Upper lobe of right lung (tissue), 1 donor: ENCODE results near the gene SYNPO. TPM values are rescaled to one million over a fixed set of nuclear protein-coding genes. Genes with fewer than 3 reads are reported as not detected.

Experiments used
- ATAC-seq: fragments of 200-7000 bp; cut with Tn5 transposase; one replicate; pipeline ENCODE4 v1.9.1; 2020; ENCODE audit warnings: mild to moderate bottlenecking, moderate library complexity
- DNase-seq: peaks from one replicate; pipeline ENCODE4 v3.0.0-alpha.2; 2020
- H3K27ac ChIP-seq: fragments of 200-600 bp; one replicate; pipeline ENCODE4 v1.8.0; 2022
- H3K27me3 ChIP-seq: fragments of 200-600 bp; one replicate; pipeline ENCODE4 v1.8.0; 2022; ENCODE audit warnings: mild to moderate bottlenecking
- H3K36me3 ChIP-seq: fragments of 200-600 bp; one replicate; pipeline ENCODE4 v1.8.0; 2022
- H3K4me1 ChIP-seq: fragments of 200-600 bp; one replicate; pipeline ENCODE4 v1.8.0; 2022
- H3K4me3 ChIP-seq: fragments of 200-600 bp; one replicate; pipeline ENCODE4 v1.8.0; 2022; ENCODE audit warnings: mild to moderate bottlenecking
- H3K9me3 ChIP-seq: fragments of 200-600 bp; one replicate; pipeline ENCODE4 v1.8.0; 2022
- intact Hi-C: fragments of 100-400 bp; cut with DNase I; formaldehyde crosslinking; loops from one replicate; pipeline ENCODE4 v1.11.0; 2022
- total RNA-seq: library from RNA; stranded (reverse); fragmentation: NEBNext Ultra II Directional; extraction: Animal tissue kit (Norgen Biotek cat#: 25700); gene quantifications from one replicate; pipeline ENCODE4 v1.2.1, GENCODE V29; 2021
- TF ChIP-seq, protein P1 (sequence below): fragments of 200-600 bp; IDR thresholded peaks from one replicate; pipeline ENCODE4 v1.8.0; 2022; ENCODE audit warnings: antibody characterized with exemption
- donor health status: DM: no; HTN: yes; CAD: no; lungs with severe emphysema.

The SYNPO gene
- total RNA-seq, 1 donor from 2014 or later, result 151 TPM

DNA sequence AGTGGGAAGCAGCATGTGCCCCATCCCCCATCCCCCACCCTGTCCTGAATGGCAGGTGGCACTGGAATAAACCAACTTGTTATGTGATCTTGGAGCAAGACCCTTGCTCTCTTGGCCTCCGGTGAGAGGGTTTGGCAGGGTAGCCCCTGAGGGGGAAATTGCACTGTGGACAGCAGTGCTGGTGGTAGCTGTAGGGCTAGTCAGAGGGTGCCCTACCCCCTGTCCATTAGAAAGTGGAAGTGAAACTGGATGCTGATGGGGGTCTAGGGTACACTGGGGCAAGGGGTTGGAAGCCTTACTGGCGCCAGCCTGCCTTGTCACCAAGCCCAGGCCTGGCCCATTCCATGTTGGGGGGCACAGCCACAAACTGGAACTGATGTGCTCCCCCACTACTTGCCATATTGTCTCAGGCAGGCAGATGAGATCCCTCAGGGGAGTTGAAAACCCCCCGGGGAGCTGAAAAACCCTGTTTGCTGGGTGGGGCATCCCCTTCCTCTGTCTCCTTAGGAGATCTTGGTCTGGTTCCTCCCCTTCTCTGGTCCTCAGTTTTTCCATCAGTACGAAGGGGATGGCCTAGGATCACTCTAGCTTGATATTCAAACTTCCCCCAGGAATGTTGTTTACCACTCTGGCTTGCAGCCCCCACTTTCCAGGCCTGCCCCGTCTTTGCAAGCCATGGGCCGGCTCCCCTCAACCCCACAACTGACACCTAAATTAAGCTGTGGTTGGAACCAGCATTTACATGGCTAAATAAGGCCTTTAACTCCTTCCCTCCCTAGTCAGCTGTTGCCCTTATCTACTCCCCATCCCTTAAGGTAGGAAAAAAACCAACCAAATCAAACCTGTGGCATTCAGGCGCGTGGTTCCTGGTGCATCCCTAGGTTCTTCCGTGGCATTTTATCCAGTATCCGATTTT, 14.4 kb upstream of the SYNPO start:
- intact Hi-C loops, result no loop called here
- H3K9me3 ChIP-seq, result no peaks in the 10 kb centered on the region
- TF ChIP-seq, protein P1, sequence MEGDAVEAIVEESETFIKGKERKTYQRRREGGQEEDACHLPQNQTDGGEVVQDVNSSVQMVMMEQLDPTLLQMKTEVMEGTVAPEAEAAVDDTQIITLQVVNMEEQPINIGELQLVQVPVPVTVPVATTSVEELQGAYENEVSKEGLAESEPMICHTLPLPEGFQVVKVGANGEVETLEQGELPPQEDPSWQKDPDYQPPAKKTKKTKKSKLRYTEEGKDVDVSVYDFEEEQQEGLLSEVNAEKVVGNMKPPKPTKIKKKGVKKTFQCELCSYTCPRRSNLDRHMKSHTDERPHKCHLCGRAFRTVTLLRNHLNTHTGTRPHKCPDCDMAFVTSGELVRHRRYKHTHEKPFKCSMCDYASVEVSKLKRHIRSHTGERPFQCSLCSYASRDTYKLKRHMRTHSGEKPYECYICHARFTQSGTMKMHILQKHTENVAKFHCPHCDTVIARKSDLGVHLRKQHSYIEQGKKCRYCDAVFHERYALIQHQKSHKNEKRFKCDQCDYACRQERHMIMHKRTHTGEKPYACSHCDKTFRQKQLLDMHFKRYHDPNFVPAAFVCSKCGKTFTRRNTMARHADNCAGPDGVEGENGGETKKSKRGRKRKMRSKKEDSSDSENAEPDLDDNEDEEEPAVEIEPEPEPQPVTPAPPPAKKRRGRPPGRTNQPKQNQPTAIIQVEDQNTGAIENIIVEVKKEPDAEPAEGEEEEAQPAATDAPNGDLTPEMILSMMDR, result no peak
- peaks cover 3% of the 10 kb centered on the region for H3K36me3 ChIP-seq
- DNase-seq (no peak), ATAC-seq (no peak)
- H3K27ac ChIP-seq, result peak overlapping the region; percentile 93
- peaks cover 5% of the 10 kb centered on the region for H3K27me3 ChIP-seq
- H3K4me3 ChIP-seq, result peak overlapping the region; percentile 79
- peaks cover 41% of the 10 kb centered on the region for H3K4me1 ChIP-seq

DNA sequence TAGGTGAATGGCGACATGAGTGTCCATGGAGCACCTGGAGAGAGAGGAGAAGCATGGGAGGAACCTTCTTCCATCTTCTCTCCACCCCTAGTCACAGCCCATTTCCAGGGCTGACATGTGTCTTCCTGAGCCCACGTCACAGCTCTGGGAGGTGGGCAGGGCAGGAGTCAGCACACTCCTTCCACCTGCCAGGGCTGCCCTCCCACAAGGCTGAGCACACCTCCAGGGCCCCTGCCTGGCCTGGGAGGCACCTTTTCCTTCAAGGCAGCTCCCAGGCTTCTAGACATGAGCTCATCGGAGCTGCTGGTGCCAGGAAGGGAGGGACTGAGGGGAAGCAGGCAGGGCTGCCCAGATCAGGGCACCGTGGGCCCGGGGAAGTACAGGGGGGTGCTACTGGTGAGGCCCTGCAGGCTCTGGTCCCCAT, 13.6 kb upstream of the SYNPO start:
- Histone ChIP-seq H3K27ac (peak overlapping the region; percentile 93), H3K9me3 (no peaks in the 10 kb centered on the region), H3K4me1 (peaks cover 44% of the 10 kb centered on the region), H3K4me3 (peak overlapping the region; percentile 79), H3K27me3 (peaks cover 5% of the 10 kb centered on the region), H3K36me3 (peaks cover 3% of the 10 kb centered on the region)
- intact Hi-C loops, result no loop called here
- TF ChIP-seq, protein P1, result no peak
- peak; percentile 77 for ATAC-seq
- peak; percentile 78 for DNase-seq

DNA sequence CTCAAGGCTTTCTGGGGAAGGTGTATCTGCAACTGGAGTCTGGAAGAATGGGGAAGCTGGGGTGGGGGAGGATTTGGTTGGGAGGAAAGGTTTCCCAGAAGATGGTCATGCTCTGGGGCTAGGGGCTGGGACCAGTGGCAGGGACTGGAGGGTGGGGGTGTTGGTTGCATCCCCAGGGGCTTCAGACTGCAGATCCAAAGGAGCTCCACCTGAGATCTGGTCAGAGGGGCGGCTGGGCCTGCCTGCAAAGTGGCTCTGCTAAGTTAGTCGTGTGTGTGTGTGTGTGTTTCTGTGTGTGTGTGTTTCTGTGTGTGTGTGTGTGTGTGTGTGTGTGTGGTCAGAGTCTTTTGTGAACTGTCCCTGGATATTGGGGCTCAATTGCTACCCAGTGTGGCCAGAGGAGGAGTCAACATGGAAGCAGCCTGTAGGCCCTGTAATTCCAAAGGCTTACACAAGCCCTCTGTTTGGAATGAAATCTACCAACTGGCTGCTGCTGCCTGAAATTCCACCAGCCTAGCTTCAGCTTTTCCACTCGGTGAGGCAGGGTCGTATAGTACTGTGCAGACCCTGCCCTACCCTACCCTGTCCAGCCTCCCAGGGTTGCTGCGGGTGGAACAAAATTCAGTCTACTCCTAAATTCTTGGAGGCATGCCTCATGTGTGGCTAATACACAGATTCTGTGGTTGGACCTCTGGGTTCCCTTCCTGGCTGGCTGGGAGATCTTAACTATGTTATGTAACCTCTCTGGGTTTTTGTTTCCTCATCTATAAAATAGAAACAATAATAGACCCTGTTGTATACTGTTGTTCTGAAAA, 12.5 kb upstream of the SYNPO start:
- Histone ChIP-seq H3K4me1 (peaks cover 44% of the 10 kb centered on the region), H3K36me3 (peaks cover 3% of the 10 kb centered on the region), H3K4me3 (no peak overlapping the region), H3K9me3 (no peaks in the 10 kb centered on the region), H3K27ac (peak overlapping the region; percentile 93), H3K27me3 (peaks cover 5% of the 10 kb centered on the region)
- ATAC-seq (no peak), DNase-seq (no peak)
- intact Hi-C loops, result no loop called here
- TF ChIP-seq, protein P1, result no peak

DNA sequence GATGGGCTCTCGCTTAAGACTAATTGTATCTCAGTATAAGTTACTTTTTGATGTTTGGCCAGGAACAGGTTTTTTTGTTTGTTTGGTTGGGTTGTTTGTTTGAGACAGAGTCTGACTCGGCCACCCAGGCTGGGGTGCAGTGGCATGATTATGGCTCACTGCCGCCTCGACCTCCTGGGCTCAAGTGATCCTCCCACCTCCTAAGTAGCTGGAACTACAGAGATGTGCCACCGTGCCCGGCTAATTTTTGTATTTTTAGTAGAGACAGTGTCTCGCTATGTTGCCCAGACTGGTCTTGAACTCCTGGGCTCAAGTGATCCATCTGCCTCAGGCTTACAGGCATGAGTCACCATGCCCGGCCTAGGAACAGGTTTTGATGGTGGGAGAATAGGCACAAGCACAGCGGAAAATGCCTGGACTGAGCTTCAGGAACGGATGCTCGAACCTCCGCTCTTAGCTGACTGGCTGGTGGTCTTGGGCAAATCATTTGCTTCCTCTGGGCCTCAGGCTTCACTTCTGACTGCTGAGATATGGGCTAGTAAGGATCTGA, 11.4 kb upstream of the SYNPO start:
- ATAC-seq, result no peak
- TF ChIP-seq, protein P1, result no peak
- no peak for DNase-seq
- intact Hi-C loops, result no loop called here
- Histone ChIP-seq H3K9me3 (no peaks in the 10 kb centered on the region), H3K4me3 (no peak overlapping the region), H3K36me3 (peaks cover 3% of the 10 kb centered on the region), H3K4me1 (peaks cover 37% of the 10 kb centered on the region), H3K27ac (peak overlapping the region; percentile 30), H3K27me3 (peaks cover 5% of the 10 kb centered on the region)

DNA sequence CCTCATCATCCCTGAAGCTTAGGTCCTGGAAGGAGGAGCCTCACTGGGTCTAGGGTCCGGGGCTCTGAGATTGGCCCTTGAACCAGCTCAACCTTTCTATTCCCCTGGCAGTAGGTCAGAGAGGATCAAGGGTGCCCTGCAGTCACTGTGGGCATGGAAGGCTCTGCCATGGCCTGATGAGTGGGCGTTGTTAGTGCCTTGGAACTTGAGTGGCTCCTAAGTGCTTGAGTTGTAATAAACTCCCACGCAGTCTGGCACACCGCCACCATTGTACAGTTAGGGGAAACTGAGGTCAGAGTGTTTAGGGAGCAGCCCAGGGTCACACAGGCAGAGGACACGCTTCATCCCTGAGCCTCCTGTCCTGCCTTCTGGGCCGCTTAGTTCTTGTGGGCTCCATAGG, 10.4 kb upstream of the SYNPO start:
- peaks cover 34% of the 10 kb centered on the region for H3K4me1 ChIP-seq
- no peak overlapping the region for H3K4me3 ChIP-seq
- H3K27ac ChIP-seq, result no peak overlapping the region
- ATAC-seq, result no peak
- TF ChIP-seq, protein P1, result no peak
- peaks cover 3% of the 10 kb centered on the region for H3K27me3 ChIP-seq
- H3K36me3 ChIP-seq, result peaks cover 3% of the 10 kb centered on the region
- no peaks in the 10 kb centered on the region for H3K9me3 ChIP-seq
- no peak for DNase-seq
- intact Hi-C loops, result no loop called here
